ENCODE data around the gene TXK.

Gene TXK

DNA sequence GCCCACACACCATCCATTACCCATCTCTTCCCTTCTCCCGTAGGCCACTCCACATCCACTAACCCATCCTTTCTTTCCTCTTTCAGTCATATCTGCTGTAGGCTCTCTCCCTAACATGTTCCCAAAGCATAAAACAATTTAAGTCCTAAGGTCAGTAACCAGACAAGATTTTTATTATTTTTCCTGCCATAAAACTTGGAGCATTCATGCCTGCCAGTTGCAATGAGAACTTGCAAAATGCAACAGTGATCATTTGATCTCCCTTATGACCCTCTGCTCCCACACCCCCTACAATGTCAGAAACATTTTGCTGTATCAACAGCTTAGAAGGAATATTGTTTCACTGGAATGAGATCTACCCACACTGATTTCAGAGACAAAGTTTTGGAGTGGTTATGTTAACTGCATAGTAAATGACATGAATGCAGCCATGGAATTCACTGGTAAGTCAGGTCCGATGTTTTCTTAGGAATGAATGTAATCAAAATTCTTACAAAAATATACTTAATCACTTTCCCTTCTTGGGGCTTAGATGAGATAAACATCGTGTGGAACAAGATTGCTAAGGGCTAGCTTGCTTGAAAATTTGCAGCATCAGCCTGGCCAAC, 111.8 kb downstream of the TXK start:
- H3K9me3 ChIP-seq (ENCODE audit: insufficient read depth, low read depth, low read length), result no peaks in the 10 kb centered on the region
- H3K4me2 ChIP-seq (ENCODE audit: low read depth, low read length, poor library complexity, severe bottlenecking), result no peak overlapping the region
- H4K20me1 ChIP-seq (ENCODE audit: insufficient read depth, low read length, poor library complexity, severe bottlenecking), result no peaks in the 10 kb centered on the region
- no peaks in the 10 kb centered on the region for H3K4me1 ChIP-seq (ENCODE audit: insufficient read depth, low read length, poor library complexity, severe bottlenecking)
- no peaks in the 10 kb centered on the region for H3F3A ChIP-seq (ENCODE audit: low read depth)
- no peaks in the 10 kb centered on the region for H3K9me2 ChIP-seq (replicated peaks; ENCODE audit: low read depth, low read length)
- peaks cover 13% of the 10 kb centered on the region for H3K27me3 ChIP-seq (ENCODE audit: insufficient read depth, low read length, poor library complexity, severe bottlenecking)
- H3K9ac ChIP-seq (ENCODE audit: low read depth, low read length, poor library complexity, severe bottlenecking), result no peak overlapping the region
- no peak overlapping the region for H2AFZ ChIP-seq (ENCODE audit: low read length)
- no peaks in the 10 kb centered on the region for H3K79me2 ChIP-seq (ENCODE audit: insufficient read depth, low read length)
- no peak overlapping the region for H3K4me3 ChIP-seq (ENCODE audit: low read length, poor library complexity, severe bottlenecking)
- no peaks in the 10 kb centered on the region for H3K36me3 ChIP-seq (ENCODE audit: insufficient read depth, low read length)
- TF ChIP-seq, protein P1, sequence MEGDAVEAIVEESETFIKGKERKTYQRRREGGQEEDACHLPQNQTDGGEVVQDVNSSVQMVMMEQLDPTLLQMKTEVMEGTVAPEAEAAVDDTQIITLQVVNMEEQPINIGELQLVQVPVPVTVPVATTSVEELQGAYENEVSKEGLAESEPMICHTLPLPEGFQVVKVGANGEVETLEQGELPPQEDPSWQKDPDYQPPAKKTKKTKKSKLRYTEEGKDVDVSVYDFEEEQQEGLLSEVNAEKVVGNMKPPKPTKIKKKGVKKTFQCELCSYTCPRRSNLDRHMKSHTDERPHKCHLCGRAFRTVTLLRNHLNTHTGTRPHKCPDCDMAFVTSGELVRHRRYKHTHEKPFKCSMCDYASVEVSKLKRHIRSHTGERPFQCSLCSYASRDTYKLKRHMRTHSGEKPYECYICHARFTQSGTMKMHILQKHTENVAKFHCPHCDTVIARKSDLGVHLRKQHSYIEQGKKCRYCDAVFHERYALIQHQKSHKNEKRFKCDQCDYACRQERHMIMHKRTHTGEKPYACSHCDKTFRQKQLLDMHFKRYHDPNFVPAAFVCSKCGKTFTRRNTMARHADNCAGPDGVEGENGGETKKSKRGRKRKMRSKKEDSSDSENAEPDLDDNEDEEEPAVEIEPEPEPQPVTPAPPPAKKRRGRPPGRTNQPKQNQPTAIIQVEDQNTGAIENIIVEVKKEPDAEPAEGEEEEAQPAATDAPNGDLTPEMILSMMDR (conservative IDR thresholded peaks at IDR 0.05; ENCODE audit: low read length), result no peak
- TF ChIP-seq EZH2phosphoT487 (IDR thresholded peaks at IDR 0.05; ENCODE audit: borderline replicate concordance), result no peak

DNA sequence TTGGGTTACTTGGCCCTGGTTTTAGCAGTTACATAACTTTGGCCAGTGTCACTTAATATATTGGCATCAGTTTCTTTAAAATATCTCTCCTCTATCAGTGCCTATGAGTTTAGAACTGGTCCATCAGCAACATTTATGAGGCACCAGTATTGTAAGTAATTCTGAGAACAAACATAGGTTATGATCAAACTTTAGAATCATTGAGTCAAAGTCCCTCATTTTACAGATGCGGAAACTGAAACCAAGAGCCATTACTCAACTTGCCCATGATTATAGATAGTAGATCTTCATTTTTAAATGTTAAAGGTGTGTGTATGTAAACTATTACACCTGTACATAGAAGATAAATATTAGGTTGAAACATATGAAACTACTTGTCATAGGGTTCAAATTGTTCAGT, 113.0 kb downstream of the TXK start:
- no peaks in the 10 kb centered on the region for H3F3A ChIP-seq (ENCODE audit: low read depth)
- H2AFZ ChIP-seq (ENCODE audit: low read length), result no peak overlapping the region
- no peak overlapping the region for H3K9ac ChIP-seq (ENCODE audit: low read depth, low read length, poor library complexity, severe bottlenecking)
- no peak overlapping the region for H3K4me2 ChIP-seq (ENCODE audit: low read depth, low read length, poor library complexity, severe bottlenecking)
- no peaks in the 10 kb centered on the region for H3K9me2 ChIP-seq (replicated peaks; ENCODE audit: low read depth, low read length)
- no peak overlapping the region for H3K4me3 ChIP-seq (ENCODE audit: low read length, poor library complexity, severe bottlenecking)
- H3K36me3 ChIP-seq (ENCODE audit: insufficient read depth, low read length), result no peaks in the 10 kb centered on the region
- H4K20me1 ChIP-seq (ENCODE audit: insufficient read depth, low read length, poor library complexity, severe bottlenecking), result no peaks in the 10 kb centered on the region
- no peaks in the 10 kb centered on the region for H3K79me2 ChIP-seq (ENCODE audit: insufficient read depth, low read length)
- peaks cover 20% of the 10 kb centered on the region for H3K27me3 ChIP-seq (ENCODE audit: insufficient read depth, low read length, poor library complexity, severe bottlenecking)
- TF ChIP-seq, protein P1 (conservative IDR thresholded peaks at IDR 0.05; ENCODE audit: low read length), result no peak
- no peak for TF ChIP-seq EZH2phosphoT487 (IDR thresholded peaks at IDR 0.05; ENCODE audit: borderline replicate concordance)
- H3K4me1 ChIP-seq (ENCODE audit: insufficient read depth, low read length, poor library complexity, severe bottlenecking), result no peaks in the 10 kb centered on the region
- no peaks in the 10 kb centered on the region for H3K9me3 ChIP-seq (ENCODE audit: insufficient read depth, low read depth, low read length)

DNA sequence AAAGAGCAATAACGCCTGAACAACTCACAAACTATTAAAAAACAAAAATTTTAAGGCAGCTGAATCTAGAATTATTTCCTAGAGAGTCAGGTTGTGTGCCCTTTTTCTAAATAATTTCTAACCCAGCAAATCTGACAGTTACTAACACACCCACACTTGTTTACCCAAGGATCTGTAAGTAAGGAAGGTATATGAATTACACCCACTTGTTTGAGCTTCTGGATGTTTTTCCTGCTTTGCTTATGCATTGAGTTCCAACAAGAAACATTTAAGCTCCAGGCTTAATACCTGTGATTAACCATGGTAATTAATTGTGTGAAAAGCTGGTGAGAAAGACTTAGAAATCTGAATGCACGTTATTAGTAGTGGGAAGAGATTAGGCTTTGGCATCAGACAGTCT, 115.9 kb downstream of the TXK start:
- Histone ChIP-seq H3K9me2 (replicated peaks; ENCODE audit: low read depth, low read length) (no peaks in the 10 kb centered on the region), H3F3A (ENCODE audit: low read depth) (no peaks in the 10 kb centered on the region), H3K79me2 (ENCODE audit: insufficient read depth, low read length) (no peaks in the 10 kb centered on the region), H3K4me3 (ENCODE audit: low read length, poor library complexity, severe bottlenecking) (no peak overlapping the region), H3K4me2 (ENCODE audit: low read depth, low read length, poor library complexity, severe bottlenecking) (no peak overlapping the region), H3K9me3 (ENCODE audit: insufficient read depth, low read depth, low read length) (no peaks in the 10 kb centered on the region), H3K27me3 (ENCODE audit: insufficient read depth, low read length, poor library complexity, severe bottlenecking) (peaks cover 20% of the 10 kb centered on the region), H3K36me3 (ENCODE audit: insufficient read depth, low read length) (no peaks in the 10 kb centered on the region), H4K20me1 (ENCODE audit: insufficient read depth, low read length, poor library complexity, severe bottlenecking) (no peaks in the 10 kb centered on the region), H3K9ac (ENCODE audit: low read depth, low read length, poor library complexity, severe bottlenecking) (no peak overlapping the region), H3K4me1 (ENCODE audit: insufficient read depth, low read length, poor library complexity, severe bottlenecking) (no peaks in the 10 kb centered on the region), H2AFZ (ENCODE audit: low read length) (no peak overlapping the region)
- no peak for TF ChIP-seq EZH2phosphoT487 (IDR thresholded peaks at IDR 0.05; ENCODE audit: borderline replicate concordance)
- TF ChIP-seq, protein P1 (conservative IDR thresholded peaks at IDR 0.05; ENCODE audit: low read length), result no peak
